Measurements from ENCODE around the gene TNRC6B. TPM values are rescaled to one million over a fixed set of nuclear protein-coding genes. Genes with fewer than 3 reads are reported as not detected.

Gene TNRC6B
- total RNA-seq, 1 experiment from 2014 or later = 50.4 TPM

- TF ChIP-seq, protein P1, sequence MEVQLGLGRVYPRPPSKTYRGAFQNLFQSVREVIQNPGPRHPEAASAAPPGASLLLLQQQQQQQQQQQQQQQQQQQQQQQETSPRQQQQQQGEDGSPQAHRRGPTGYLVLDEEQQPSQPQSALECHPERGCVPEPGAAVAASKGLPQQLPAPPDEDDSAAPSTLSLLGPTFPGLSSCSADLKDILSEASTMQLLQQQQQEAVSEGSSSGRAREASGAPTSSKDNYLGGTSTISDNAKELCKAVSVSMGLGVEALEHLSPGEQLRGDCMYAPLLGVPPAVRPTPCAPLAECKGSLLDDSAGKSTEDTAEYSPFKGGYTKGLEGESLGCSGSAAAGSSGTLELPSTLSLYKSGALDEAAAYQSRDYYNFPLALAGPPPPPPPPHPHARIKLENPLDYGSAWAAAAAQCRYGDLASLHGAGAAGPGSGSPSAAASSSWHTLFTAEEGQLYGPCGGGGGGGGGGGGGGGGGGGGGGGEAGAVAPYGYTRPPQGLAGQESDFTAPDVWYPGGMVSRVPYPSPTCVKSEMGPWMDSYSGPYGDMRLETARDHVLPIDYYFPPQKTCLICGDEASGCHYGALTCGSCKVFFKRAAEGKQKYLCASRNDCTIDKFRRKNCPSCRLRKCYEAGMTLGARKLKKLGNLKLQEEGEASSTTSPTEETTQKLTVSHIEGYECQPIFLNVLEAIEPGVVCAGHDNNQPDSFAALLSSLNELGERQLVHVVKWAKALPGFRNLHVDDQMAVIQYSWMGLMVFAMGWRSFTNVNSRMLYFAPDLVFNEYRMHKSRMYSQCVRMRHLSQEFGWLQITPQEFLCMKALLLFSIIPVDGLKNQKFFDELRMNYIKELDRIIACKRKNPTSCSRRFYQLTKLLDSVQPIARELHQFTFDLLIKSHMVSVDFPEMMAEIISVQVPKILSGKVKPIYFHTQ (CRISPR knock-in tag; IDR thresholded peaks at IDR 0.05) = no peak
- TF ChIP-seq ZNF263 (CRISPR knock-in tag; IDR thresholded peaks at IDR 0.05; ENCODE audit: low read depth) (no peak), ATF6 (CRISPR knock-in tag; IDR thresholded peaks at IDR 0.05) (no peak), GTF2I (CRISPR knock-in tag; conservative IDR thresholded peaks at IDR 0.05) (no peak), ZNF317 (CRISPR knock-in tag; IDR thresholded peaks at IDR 0.05; ENCODE audit: borderline replicate concordance, low read depth) (no peak), FOXJ3 (CRISPR knock-in tag; IDR thresholded peaks at IDR 0.05; ENCODE audit: borderline replicate concordance) (no peak), ZNF423 (CRISPR knock-in tag; IDR thresholded peaks at IDR 0.05) (no peak), E2F1 (CRISPR knock-in tag; IDR thresholded peaks at IDR 0.05) (no peak), NR3C1 (CRISPR knock-in tag; conservative IDR thresholded peaks at IDR 0.05; ENCODE audit: low read depth) (no peak), ARID4B (CRISPR knock-in tag; IDR thresholded peaks at IDR 0.05; ENCODE audit: borderline replicate concordance) (no peak), ZNF232 (CRISPR knock-in tag; IDR thresholded peaks at IDR 0.05) (no peak)
- TF ChIP-seq, protein P2, sequence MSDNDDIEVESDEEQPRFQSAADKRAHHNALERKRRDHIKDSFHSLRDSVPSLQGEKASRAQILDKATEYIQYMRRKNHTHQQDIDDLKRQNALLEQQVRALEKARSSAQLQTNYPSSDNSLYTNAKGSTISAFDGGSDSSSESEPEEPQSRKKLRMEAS (CRISPR knock-in tag; IDR thresholded peaks at IDR 0.05) = no peak
- TF ChIP-seq, protein P3, sequence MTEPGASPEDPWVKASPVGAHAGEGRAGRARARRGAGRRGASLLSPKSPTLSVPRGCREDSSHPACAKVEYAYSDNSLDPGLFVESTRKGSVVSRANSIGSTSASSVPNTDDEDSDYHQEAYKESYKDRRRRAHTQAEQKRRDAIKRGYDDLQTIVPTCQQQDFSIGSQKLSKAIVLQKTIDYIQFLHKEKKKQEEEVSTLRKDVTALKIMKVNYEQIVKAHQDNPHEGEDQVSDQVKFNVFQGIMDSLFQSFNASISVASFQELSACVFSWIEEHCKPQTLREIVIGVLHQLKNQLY (CRISPR knock-in tag; IDR thresholded peaks at IDR 0.05) = no peak
Observed at GRCh38 chr22:40177738-40178416, at the start of gene TNRC6B (continued).

DNA sequence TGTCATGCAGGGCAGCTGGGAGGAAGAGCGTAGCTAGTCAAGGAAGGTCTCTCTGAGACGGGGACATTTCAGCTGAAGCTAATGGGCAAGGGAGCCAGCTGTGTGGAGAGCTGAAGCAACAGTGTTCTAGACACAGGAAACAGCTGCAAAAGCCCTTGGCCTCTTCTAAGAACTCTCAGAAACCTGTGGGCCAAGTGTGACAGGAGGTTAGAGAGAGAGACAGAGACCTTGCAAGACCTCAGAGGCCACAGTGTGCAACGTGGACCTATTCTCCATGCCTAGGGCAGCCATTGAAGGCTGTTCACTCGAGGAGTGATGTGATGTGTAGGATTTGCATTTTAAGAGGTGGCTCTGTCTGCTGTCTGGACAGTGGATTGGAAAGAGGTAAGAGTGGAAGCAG is 48.7 kb upstream of the TNRC6B start:
- H3K36me3 Mint-ChIP-seq = peaks cover 3% of the 10 kb centered on the region; the same call in 1 of the 2 replicates
- no peaks in the 10 kb centered on the region for H3K4me1 Mint-ChIP-seq
- ChIA-PET POLR2A (no interaction called here), CTCF (no interaction called here)
- ATAC-seq (no peak), DNase-seq (ENCODE audit: low spot score) (no peak)
- no peaks in the 10 kb centered on the region for H3K27me3 Mint-ChIP-seq (ENCODE audit: low read depth)
- H3K27ac Mint-ChIP-seq = no peak overlapping the region
- H3K4me3 Mint-ChIP-seq = no peak overlapping the region
- TF ChIP-seq E2F5 (CRISPR knock-in tag; IDR thresholded peaks at IDR 0.05) = no peak
- no peak for TF ChIP-seq ATF1 (CRISPR knock-in tag; IDR thresholded peaks at IDR 0.05)
- TF ChIP-seq, protein P2 (CRISPR knock-in tag; IDR thresholded peaks at IDR 0.05) = no peak
- no peaks in the 10 kb centered on the region for H3K9me3 Mint-ChIP-seq
